ENCODE results near the gene ANKRD44.

DNA sequence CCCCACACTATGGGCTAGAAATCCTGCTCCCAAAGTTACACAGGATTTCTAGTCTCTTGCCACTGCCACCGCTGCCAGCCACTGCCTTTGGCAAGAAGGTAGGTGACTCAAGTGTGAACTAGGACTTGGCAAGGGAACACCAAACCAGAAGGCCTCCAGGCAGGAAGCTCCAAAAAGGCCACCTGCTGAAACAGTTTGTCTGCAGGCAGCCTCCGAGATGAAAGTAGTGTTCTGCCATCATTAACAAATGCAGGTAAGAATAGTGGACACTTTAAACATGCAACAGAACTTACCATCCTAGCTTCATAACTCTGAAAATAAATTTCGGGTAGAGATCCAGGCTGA is 3.9 kb downstream of the ANKRD44 start:
- no peak for TF ChIP-seq CTCF (conservative IDR thresholded peaks at IDR 0.05; ENCODE audit: low read depth, low read length)
- no peak for TF ChIP-seq EZH2phosphoT487 (IDR thresholded peaks at IDR 0.05; ENCODE audit: borderline replicate concordance, low read length)

Data from PC-3 (cell line).